ENCODE measurements around the gene PCDH18. TPM values are rescaled to one million over a fixed set of nuclear protein-coding genes. Genes with fewer than 3 reads are reported as not detected.

Gene PCDH18
- total RNA-seq, 1 donor from 2014 or later, result 127 TPM

DNA sequence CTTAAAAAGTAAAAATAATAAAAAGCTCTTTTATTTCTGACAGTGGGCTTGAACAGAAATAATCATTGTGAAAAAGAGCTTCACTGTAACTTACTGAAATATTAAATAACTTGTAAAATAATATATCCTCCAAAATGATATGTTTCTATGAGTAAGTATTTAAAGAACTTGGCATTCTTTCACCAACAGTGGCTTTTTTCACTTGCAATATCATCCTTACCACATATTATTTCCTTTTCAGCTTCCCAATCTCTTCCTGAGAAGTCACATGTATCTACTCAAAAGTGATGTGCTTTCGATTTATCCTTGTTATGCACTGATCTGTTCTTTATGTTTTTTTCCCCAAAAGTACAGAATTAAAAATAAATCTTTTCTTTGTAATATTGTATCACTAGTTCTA lies 2.2 kb upstream of the PCDH18 start:
- Mint-ChIP-seq H3K36me3 (peaks cover 5% of the 10 kb centered on the region), H3K9me3 (peaks cover 9% of the 10 kb centered on the region), H3K4me3 (no peak overlapping the region), H3K4me1 (peaks cover 13% of the 10 kb centered on the region), H3K27me3 (ENCODE audit: low read depth) (no peaks in the 10 kb centered on the region), H3K27ac (peak overlapping the region; percentile 13)
- no peak for DNase-seq (ENCODE audit: low spot score in 2 of 2, unreplicated experiment in 2 of 2)
- TF ChIP-seq, protein P1, sequence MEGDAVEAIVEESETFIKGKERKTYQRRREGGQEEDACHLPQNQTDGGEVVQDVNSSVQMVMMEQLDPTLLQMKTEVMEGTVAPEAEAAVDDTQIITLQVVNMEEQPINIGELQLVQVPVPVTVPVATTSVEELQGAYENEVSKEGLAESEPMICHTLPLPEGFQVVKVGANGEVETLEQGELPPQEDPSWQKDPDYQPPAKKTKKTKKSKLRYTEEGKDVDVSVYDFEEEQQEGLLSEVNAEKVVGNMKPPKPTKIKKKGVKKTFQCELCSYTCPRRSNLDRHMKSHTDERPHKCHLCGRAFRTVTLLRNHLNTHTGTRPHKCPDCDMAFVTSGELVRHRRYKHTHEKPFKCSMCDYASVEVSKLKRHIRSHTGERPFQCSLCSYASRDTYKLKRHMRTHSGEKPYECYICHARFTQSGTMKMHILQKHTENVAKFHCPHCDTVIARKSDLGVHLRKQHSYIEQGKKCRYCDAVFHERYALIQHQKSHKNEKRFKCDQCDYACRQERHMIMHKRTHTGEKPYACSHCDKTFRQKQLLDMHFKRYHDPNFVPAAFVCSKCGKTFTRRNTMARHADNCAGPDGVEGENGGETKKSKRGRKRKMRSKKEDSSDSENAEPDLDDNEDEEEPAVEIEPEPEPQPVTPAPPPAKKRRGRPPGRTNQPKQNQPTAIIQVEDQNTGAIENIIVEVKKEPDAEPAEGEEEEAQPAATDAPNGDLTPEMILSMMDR (IDR thresholded peaks at IDR 0.05; ENCODE audit: unreplicated experiment), result no peak

DNA sequence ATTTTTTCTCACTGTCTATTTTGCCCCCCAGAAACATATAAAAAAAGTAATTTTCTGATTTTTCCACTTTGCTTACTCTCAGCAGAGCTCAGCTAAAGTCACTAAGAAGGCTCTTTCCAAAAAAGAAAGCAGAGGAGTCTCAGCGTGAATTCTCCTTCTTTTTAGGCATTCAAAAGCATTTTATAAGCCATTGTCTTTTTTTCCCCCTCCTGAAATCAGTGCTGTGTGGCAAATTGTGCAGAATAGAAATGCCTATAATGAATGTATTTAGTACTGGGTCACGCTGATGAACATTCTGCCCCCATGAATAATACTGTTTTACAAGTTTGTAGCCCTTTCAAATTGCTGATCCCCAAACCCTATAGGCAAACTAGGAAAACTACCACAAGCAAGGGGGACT lies 1.6 kb upstream of the PCDH18 start:
- peaks cover 17% of the 10 kb centered on the region for H3K4me1 Mint-ChIP-seq
- peaks cover 9% of the 10 kb centered on the region for H3K9me3 Mint-ChIP-seq
- DNase-seq (ENCODE audit: low spot score in 2 of 2, unreplicated experiment in 2 of 2), result no peak
- H3K27me3 Mint-ChIP-seq (ENCODE audit: low read depth), result no peaks in the 10 kb centered on the region
- H3K36me3 Mint-ChIP-seq, result peaks cover 9% of the 10 kb centered on the region
- H3K27ac Mint-ChIP-seq, result peak overlapping the region; percentile 90
- TF ChIP-seq, protein P1 (IDR thresholded peaks at IDR 0.05; ENCODE audit: unreplicated experiment), result no peak
- H3K4me3 Mint-ChIP-seq, result no peak overlapping the region

DNA sequence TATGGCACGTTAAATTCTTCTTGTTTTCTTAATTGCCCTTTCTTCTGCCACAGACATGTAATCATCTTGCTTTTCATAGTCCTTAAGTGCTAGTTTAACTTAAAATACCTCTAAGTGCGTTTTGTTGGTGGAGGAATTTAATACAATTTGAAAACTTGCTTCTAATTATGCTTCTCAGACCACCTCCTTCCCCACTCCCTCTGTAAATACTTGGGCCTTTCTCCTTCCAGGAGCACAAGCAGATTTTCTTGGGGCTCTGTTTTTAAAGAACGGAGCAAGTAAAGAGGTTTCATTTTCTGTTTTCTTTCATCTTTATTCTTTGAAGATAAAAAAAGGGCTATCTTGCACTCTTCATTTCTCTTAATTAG lies 559 bp upstream of the PCDH18 start:
- no peaks in the 10 kb centered on the region for H3K27me3 Mint-ChIP-seq (ENCODE audit: low read depth)
- DNase-seq (ENCODE audit: low spot score in 2 of 2, unreplicated experiment in 2 of 2), result no peak

DNA sequence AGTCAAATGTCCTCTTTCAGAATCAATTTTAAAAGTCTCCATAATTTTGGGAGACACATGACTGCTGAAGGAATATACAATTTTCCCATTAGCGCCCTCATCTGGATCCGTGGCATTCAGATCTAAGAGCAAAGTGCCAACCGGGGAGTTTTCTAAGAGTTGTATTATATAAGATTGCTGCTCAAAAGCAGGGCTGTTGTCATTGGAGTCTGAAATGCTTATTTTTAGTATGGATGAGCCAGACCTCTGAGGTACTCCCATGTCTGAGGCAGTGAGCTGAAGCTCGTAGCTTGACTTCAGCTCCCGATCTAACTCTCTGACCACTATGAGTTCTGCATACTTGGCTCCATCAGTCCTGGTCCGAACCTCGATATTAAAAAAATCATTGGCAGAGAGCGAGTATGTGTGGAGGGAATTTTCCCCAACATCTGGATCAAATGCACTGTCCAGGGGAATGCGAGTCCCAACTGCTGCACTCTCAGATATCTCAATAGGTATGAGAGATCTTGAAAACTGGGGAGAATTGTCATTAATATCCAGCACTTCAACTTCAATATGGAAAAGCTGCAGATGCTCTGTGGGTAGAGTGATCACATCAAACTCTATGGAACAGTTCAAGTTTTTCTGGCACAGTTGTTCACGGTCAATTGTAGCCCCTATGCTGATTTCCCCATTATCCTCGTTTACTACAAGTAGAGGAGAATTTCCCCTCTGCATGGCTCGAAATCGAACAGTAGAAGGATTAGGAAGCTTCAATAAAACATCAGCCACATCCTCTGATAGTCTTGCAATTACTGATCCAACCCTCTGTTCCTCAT lies 917 bp downstream of the PCDH18 start:
- no peak overlapping the region for H3K27ac Mint-ChIP-seq
- peaks cover 3% of the 10 kb centered on the region for H3K9me3 Mint-ChIP-seq
- H3K4me1 Mint-ChIP-seq, result peaks cover 35% of the 10 kb centered on the region
- no peak for DNase-seq (ENCODE audit: low spot score in 2 of 2, unreplicated experiment in 2 of 2)
- no peaks in the 10 kb centered on the region for H3K27me3 Mint-ChIP-seq (ENCODE audit: low read depth)
- H3K36me3 Mint-ChIP-seq, result peaks cover 27% of the 10 kb centered on the region
- TF ChIP-seq, protein P1 (IDR thresholded peaks at IDR 0.05; ENCODE audit: unreplicated experiment), result no peak
- H3K4me3 Mint-ChIP-seq, result no peak overlapping the region

More for the DNA sequence above, 559 bp upstream of the PCDH18 start:
- Mint-ChIP-seq H3K27ac (no peak overlapping the region), H3K36me3 (peaks cover 17% of the 10 kb centered on the region), H3K4me1 (peaks cover 27% of the 10 kb centered on the region), H3K9me3 (peaks cover 9% of the 10 kb centered on the region), H3K4me3 (no peak overlapping the region)
- TF ChIP-seq, protein P1 (IDR thresholded peaks at IDR 0.05; ENCODE audit: unreplicated experiment), result no peak

DNA sequence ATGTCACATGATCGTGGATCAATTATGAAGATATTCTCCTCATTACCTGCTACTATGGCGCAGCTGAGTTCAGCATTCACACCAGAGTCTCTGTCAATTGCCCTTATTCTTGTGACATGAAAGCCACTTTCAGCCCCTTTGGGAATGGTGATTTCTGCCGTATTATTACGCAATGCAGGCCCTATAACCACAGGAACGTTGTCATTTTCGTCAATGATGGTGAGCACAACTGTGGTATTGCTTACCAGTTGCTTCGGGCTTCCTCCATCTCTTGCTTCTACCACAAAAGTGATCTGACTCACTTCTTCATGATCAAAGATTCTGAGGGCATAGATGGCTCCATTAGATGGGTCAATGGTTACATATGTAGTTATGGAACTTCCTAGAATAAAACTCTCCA lies 2.1 kb downstream of the PCDH18 start:
- Mint-ChIP-seq H3K36me3 (peaks cover 33% of the 10 kb centered on the region), H3K4me3 (no peak overlapping the region), H3K27ac (no peak overlapping the region), H3K27me3 (ENCODE audit: low read depth) (no peaks in the 10 kb centered on the region), H3K4me1 (peaks cover 40% of the 10 kb centered on the region), H3K9me3 (no peaks in the 10 kb centered on the region)
- no peak for DNase-seq (ENCODE audit: low spot score in 2 of 2, unreplicated experiment in 2 of 2)
- TF ChIP-seq, protein P1 (IDR thresholded peaks at IDR 0.05; ENCODE audit: unreplicated experiment), result no peak
